ENCODE measurements around the gene NXPH1. TPM values are rescaled to one million over a fixed set of nuclear protein-coding genes. Genes with fewer than 3 reads are reported as not detected.

Gene NXPH1
- total RNA-seq, 1 donor from 2014 or later: not detected

DNA sequence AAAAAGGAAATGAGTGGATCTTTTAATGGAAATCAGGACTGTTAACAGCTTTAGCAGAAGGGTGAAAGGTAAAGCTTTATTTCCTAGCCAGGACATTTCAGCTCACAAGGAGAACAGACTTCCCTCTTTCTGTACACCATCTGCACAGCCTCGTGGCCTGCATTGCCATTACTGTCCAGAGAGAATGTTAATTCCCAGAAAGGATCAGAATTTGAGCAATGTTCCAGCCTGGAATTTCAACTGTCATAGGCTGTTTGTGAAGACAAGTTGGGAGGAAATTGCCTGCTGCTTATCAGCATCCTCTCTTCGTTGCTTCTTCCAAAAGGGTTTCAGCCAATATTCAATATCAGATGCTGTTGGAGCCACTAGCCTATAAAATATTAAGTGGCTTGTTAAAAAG is 22.0 kb downstream of the NXPH1 start:
- H3K4me1 Mint-ChIP-seq: no peaks in the 10 kb centered on the region
- CTCF ChIA-PET: no interaction called here
- TF ChIP-seq, protein P1, sequence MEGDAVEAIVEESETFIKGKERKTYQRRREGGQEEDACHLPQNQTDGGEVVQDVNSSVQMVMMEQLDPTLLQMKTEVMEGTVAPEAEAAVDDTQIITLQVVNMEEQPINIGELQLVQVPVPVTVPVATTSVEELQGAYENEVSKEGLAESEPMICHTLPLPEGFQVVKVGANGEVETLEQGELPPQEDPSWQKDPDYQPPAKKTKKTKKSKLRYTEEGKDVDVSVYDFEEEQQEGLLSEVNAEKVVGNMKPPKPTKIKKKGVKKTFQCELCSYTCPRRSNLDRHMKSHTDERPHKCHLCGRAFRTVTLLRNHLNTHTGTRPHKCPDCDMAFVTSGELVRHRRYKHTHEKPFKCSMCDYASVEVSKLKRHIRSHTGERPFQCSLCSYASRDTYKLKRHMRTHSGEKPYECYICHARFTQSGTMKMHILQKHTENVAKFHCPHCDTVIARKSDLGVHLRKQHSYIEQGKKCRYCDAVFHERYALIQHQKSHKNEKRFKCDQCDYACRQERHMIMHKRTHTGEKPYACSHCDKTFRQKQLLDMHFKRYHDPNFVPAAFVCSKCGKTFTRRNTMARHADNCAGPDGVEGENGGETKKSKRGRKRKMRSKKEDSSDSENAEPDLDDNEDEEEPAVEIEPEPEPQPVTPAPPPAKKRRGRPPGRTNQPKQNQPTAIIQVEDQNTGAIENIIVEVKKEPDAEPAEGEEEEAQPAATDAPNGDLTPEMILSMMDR (IDR thresholded peaks at IDR 0.05): no peak
- H3K9me3 Mint-ChIP-seq: peaks cover 4% of the 10 kb centered on the region
- POLR2A ChIA-PET: no interaction called here
- intact Hi-C loops (cut with micrococcal nuclease): no loop called here
- no peaks in the 10 kb centered on the region for H3K36me3 Mint-ChIP-seq (ENCODE audit: low read depth)
- no peak overlapping the region for H3K4me3 Mint-ChIP-seq
- H3K27ac Mint-ChIP-seq: no peak overlapping the region
- ATAC-seq (ENCODE audit: low read depth): no peak
- no peak for DNase-seq
- H3K27me3 Mint-ChIP-seq: no peaks in the 10 kb centered on the region

DNA sequence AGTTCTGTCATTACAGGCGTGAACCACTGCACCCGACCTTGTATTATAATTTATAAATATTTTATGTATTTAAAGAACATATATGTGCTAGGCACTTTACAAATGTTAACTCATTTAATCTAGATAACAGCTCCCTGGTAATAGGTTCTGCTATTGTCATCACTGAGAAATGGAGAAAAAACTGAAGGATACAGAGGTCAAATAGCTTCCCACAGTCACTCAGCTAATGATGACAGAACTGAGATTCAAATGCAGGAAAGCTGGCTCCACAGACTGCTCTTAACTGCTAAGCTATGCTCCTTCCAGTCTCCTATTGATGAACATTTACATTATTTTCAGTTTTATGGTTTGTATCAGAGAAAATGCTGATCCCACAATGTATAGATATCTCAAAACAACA is 28.9 kb downstream of the NXPH1 start:
- Mint-ChIP-seq H3K36me3 (ENCODE audit: low read depth) (no peaks in the 10 kb centered on the region), H3K4me3 (no peak overlapping the region), H3K27ac (no peak overlapping the region), H3K4me1 (no peaks in the 10 kb centered on the region), H3K9me3 (no peaks in the 10 kb centered on the region), H3K27me3 (peaks cover 4% of the 10 kb centered on the region)
- TF ChIP-seq, protein P1 (IDR thresholded peaks at IDR 0.05): no peak
- intact Hi-C loops (cut with micrococcal nuclease): no loop called here
- ATAC-seq (ENCODE audit: low read depth) (no peak), DNase-seq (no peak)
- POLR2A ChIA-PET: no interaction called here
- CTCF ChIA-PET: no interaction called here

DNA sequence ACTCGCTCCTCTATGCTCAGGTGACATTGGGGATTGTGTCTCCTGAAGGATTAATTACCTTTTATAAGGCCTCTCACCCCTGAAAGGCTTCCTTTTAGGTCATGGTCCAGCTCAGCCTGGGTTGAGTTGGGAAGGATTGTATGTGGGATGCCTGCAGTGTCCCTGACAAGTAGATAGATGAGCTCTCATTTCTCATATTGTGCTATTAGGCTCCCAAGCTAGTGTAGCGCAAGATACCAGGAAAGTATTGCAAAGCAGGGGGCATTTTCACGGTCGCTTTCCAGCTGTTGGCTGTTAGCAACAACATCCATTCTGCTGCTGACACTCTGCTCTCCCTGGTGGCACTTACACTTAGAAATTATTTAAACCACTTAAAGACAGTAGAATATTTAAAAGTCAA is 31.9 kb downstream of the NXPH1 start:
- TF ChIP-seq, protein P1 (IDR thresholded peaks at IDR 0.05): no peak
- ATAC-seq (ENCODE audit: low read depth): no peak
- H3K4me1 Mint-ChIP-seq: no peaks in the 10 kb centered on the region
- intact Hi-C loops (cut with micrococcal nuclease): no loop called here
- POLR2A ChIA-PET: no interaction called here
- H3K27me3 Mint-ChIP-seq: peaks cover 4% of the 10 kb centered on the region
- no peaks in the 10 kb centered on the region for H3K36me3 Mint-ChIP-seq (ENCODE audit: low read depth)
- no peak overlapping the region for H3K27ac Mint-ChIP-seq
- no peaks in the 10 kb centered on the region for H3K9me3 Mint-ChIP-seq
- H3K4me3 Mint-ChIP-seq: no peak overlapping the region
- CTCF ChIA-PET: no interaction called here
- DNase-seq: no peak

DNA sequence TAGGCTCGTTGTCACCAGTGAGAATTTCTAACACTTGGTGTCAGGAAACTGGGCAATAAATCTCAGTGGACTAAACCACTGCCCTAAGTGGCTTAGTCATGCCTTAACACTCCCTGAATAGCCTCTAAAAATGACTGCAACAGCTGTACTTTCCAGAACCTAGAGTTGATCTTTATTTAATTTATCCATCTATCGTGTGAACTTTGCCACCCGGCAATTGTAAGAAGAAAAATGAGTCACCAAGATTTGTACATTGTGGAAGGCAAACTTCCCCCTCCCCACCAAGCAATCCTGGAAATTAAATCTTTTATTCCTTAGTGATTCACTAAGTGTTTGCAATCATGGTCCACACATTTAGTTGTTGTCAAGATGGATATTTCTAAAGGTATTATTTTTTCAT is 47.1 kb downstream of the NXPH1 start:
- TF ChIP-seq, protein P1 (IDR thresholded peaks at IDR 0.05): no peak
- no peaks in the 10 kb centered on the region for H3K4me1 Mint-ChIP-seq
- intact Hi-C loops (cut with micrococcal nuclease): no loop called here
- DNase-seq (no peak), ATAC-seq (ENCODE audit: low read depth) (no peak)
- peaks cover 8% of the 10 kb centered on the region for H3K9me3 Mint-ChIP-seq
- no peaks in the 10 kb centered on the region for H3K27me3 Mint-ChIP-seq
- no peak overlapping the region for H3K27ac Mint-ChIP-seq
- POLR2A ChIA-PET: no interaction called here
- no peak overlapping the region for H3K4me3 Mint-ChIP-seq
- CTCF ChIA-PET: no interaction called here
- no peaks in the 10 kb centered on the region for H3K36me3 Mint-ChIP-seq (ENCODE audit: low read depth)

DNA sequence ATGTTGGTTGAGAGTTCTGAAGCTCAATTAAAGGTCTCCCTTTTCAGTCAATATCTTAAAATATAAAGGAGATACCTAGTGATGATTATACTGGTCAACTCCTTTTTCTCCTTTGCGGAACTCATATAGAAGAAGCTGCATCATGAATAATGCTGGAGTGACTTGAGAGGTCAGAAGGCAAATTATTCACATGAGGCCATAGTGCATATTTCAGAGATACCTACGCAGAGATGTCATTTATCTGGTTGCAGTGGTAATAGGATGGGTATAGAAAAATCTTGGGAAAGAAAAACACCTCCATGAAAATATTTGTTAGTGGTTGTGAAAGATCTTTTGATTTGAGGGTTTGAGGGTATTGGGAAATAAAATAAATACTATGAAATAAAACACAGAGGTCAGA is 47.7 kb downstream of the NXPH1 start:
- CTCF ChIA-PET: no interaction called here
- ATAC-seq (ENCODE audit: low read depth): no peak
- H3K27me3 Mint-ChIP-seq: no peaks in the 10 kb centered on the region

More for the DNA sequence above, 47.7 kb downstream of the NXPH1 start:
- H3K36me3 Mint-ChIP-seq (ENCODE audit: low read depth): no peaks in the 10 kb centered on the region
- no peak overlapping the region for H3K4me3 Mint-ChIP-seq
- POLR2A ChIA-PET: no interaction called here
- no peak for DNase-seq
- intact Hi-C loops (cut with micrococcal nuclease): no loop called here
- H3K4me1 Mint-ChIP-seq: no peaks in the 10 kb centered on the region
- no peak overlapping the region for H3K27ac Mint-ChIP-seq
- TF ChIP-seq, protein P1 (IDR thresholded peaks at IDR 0.05): no peak
- H3K9me3 Mint-ChIP-seq: peaks cover 8% of the 10 kb centered on the region
